Spleen (tissue), 11 donors: ENCODE results near the gene ARHGEF7. TPM values are rescaled to one million over a fixed set of nuclear protein-coding genes. Genes with fewer than 3 reads are reported as not detected.

Experiments
- DNase-seq: peaks from one replicate; pipeline ENCODE4 v3.0.0-alpha.2; 2020
- H3K27ac ChIP-seq, 8 donors: fragments of 200-600 bp; sonication (generic) in 7 of 8; 1 replicate in 4 of 8; 2 replicates in 4 of 8; pipeline versions ENCODE4 v1.5.0 to v1.8.0; 2016 to 2021; ENCODE audit warnings: inconsistent platforms in 4 of 8, mild to moderate bottlenecking in 4 of 8, moderate library complexity in 1 of 8
- H3K27me3 ChIP-seq, 7 donors: fragments of 200-600 bp; sonication (generic) in 6 of 7; replicated peaks in 1 of 7; 1 replicate in 4 of 7; 2 replicates in 3 of 7; pipeline versions ENCODE4 v1.5.0 to v1.8.0; 2016 to 2021; ENCODE audit warnings: inconsistent platforms in 3 of 7, mild to moderate bottlenecking in 1 of 7
- H3K36me3 ChIP-seq, 6 donors: fragments of 200-600 bp; sonication (generic) in 5 of 6; 1 replicate in 4 of 6; 2 replicates in 2 of 6; pipeline versions ENCODE4 v1.5.0 to v1.8.0; 2016 to 2021; ENCODE audit warnings: inconsistent platforms in 2 of 6
- H3K4me1 ChIP-seq, 6 donors: fragments of 200-600 bp; sonication (generic) in 5 of 6; 1 replicate in 3 of 6; 2 replicates in 3 of 6; pipeline versions ENCODE4 v1.5.0 to v1.8.0; 2016 to 2021; ENCODE audit warnings: inconsistent platforms in 3 of 6
- H3K4me3 ChIP-seq, 8 donors: fragments of 200-600 bp; sonication (generic) in 7 of 8; 1 replicate in 4 of 8; 2 replicates in 4 of 8; pipeline versions ENCODE4 v1.5.0 to v1.8.0; 2016 to 2021; ENCODE audit warnings: inconsistent platforms in 4 of 8, mild to moderate bottlenecking in 4 of 8, moderate library complexity in 2 of 8
- H3K9me3 ChIP-seq, 8 donors: fragments of 200-600 bp; sonication (generic) in 7 of 8; 1 replicate in 4 of 8; 2 replicates in 4 of 8; pipeline versions ENCODE4 v1.5.0 to v1.8.0; 2016 to 2021; ENCODE audit warnings: inconsistent platforms in 4 of 8
- POLR2A ChIP-seq, 3 donors: fragments of 450-650 bp; IDR thresholded peaks; one replicate each; pipeline ENCODE4 v1.5.1; 2017; ENCODE audit warnings: antibody characterized with exemption in 3 of 3, mild to moderate bottlenecking in 1 of 3
- POLR2AphosphoS5 ChIP-seq, 3 donors: sonication (generic); formaldehyde crosslinking; IDR thresholded peaks; one replicate each; pipeline ENCODE4 v1.5.1; 2017; ENCODE audit warnings: antibody characterized with exemption in 3 of 3
- WGBS, 5 donors: extraction: QIAGEN DNeasy Blood & Tissue Kit in 3 of 5; methylation state at CpG; one replicate each; pipeline versions ENCODE4 v1.1.5 to v1.1.7; 2013 to 2018; 5-methylcytosine and 5-hydroxymethylcytosine counted together
- intact Hi-C: fragments of 100-400 bp; cut with DNase I; formaldehyde crosslinking; loops from one replicate; pipeline ENCODE4 v1.15.0; 2023; ENCODE audit warnings: low total_unique reads
- polyA plus RNA-seq, 3 donors: library from polyadenylated mRNA; stranded (reverse); fragments of 200-250 nt; gene quantifications; one replicate each; pipeline ENCODE4 v1.2.1, GENCODE V29; 2013
- total RNA-seq, 7 donors: library from RNA; depleted of rRNA in 3 of 7; stranded (reverse); fragments of >200 nt in 3 of 7; fragmentation: NEBNext Ultra II Directional in 4 of 7; extraction: Animal tissue kit (Norgen Biotek cat#: 25700) in 4 of 7; gene quantifications; one replicate each; pipeline versions ENCODE4 v1.1.0 to v1.2.1, GENCODE V29; 2016 to 2021
- TF ChIP-seq, protein P1 (sequence below), 11 experiments: fragments of 200-600 bp in 7 of 11; fragments of 450-650 bp in 4 of 11; sonication (generic) in 4 of 11; IDR thresholded peaks in 8 of 11; conservative IDR thresholded peaks in 3 of 11; 1 replicate in 7 of 11; 2 replicates in 4 of 11; pipeline versions ENCODE4 v1.4.0 to v1.8.0; 2016 to 2021; ENCODE audit warnings: antibody characterized with exemption in 11 of 11, inconsistent platforms in 4 of 11, mild to moderate bottlenecking in 1 of 11
- donor health status: healthy with polysubstance abuse.
- donor health status: DM: no; HTN: no; CAD: no; lungs with moderate emphysema.
- donor health status: DM: no; HTN: no; CAD: no.
- donor health status: Bipolar disorder and iron deficiency.
- donor health status: healthy.
- donor health status: DM: no; HTN: no; CAD: no.
- donor health status: DM: yes; HTN: yes; CAD: no.

Gene ARHGEF7
- total and polyA plus RNA-seq, 10 donors: 18.0 to 192 (median 114) TPM

- Histone ChIP-seq H3K9me3 (no peaks in the 10 kb centered on the region), H3K27me3 (peaks cover 0 to 75% (median 39%) of the 10 kb centered on the region in 7 donors), H3K4me1 (peaks cover 8 to 27% (median 15%) of the 10 kb centered on the region in 6 donors), H3K4me3 (no peak overlapping the region), H3K36me3 (no peaks in the 10 kb centered on the region), H3K27ac (no peak overlapping the region)
- 93 to 100% (median 96%) methylated on average over 1 of the region's 1 CpG for WGBS, 5 donors
- TF ChIP-seq POLR2A (IDR thresholded peaks at IDR 0.05): no peak
- TF ChIP-seq POLR2AphosphoS5 (IDR thresholded peaks at IDR 0.05): no peak
- TF ChIP-seq, protein P1, sequence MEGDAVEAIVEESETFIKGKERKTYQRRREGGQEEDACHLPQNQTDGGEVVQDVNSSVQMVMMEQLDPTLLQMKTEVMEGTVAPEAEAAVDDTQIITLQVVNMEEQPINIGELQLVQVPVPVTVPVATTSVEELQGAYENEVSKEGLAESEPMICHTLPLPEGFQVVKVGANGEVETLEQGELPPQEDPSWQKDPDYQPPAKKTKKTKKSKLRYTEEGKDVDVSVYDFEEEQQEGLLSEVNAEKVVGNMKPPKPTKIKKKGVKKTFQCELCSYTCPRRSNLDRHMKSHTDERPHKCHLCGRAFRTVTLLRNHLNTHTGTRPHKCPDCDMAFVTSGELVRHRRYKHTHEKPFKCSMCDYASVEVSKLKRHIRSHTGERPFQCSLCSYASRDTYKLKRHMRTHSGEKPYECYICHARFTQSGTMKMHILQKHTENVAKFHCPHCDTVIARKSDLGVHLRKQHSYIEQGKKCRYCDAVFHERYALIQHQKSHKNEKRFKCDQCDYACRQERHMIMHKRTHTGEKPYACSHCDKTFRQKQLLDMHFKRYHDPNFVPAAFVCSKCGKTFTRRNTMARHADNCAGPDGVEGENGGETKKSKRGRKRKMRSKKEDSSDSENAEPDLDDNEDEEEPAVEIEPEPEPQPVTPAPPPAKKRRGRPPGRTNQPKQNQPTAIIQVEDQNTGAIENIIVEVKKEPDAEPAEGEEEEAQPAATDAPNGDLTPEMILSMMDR (IDR thresholded peaks at IDR 0.05 in 8 of 11, conservative IDR thresholded peaks at IDR 0.05 in 3 of 11): no peak
- intact Hi-C loops: no loop called here
- DNase-seq: no peak
Observed at GRCh38 chr13:111116856-111117255, 1.7 kb downstream of the ARHGEF7 start.

DNA sequence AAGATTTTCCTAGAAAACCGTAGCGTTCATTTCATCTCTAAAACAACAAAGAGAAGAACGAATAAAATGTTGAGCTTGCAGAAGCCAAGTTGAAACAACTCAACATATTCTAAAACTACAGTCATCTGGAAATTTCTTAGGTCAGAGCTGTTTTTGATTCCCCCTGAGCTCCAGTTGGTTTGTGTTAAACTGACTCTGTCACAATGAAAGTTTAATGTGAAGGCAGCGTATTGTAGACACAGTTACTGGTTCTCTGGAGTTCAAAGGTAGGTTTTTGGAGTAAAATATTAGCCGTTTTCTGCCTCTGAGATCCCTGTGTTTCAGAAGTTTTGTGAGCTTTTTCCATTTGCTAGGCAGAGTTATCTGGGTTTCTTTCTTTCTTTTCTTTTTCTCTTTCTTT is 2.2 kb downstream of the ARHGEF7 start:
- DNase-seq: no peak
- TF ChIP-seq POLR2A (IDR thresholded peaks at IDR 0.05) (no peak), POLR2AphosphoS5 (IDR thresholded peaks at IDR 0.05) (no peak)
- TF ChIP-seq, protein P1 (IDR thresholded peaks at IDR 0.05 in 8 of 11, conservative IDR thresholded peaks at IDR 0.05 in 3 of 11): no peak
- WGBS, 5 donors: 89 to 95% (median 93%) methylated on average over 5 of the region's 5 CpGs
- peaks cover 0 to 75% (median 36%) of the 10 kb centered on the region in 7 donors for H3K27me3 ChIP-seq
- no peak overlapping the region for H3K4me3 ChIP-seq
- peaks cover 8 to 27% (median 15%) of the 10 kb centered on the region in 6 donors for H3K4me1 ChIP-seq
- H3K27ac ChIP-seq: no peak overlapping the region
- no peaks in the 10 kb centered on the region for H3K36me3 ChIP-seq
- no peaks in the 10 kb centered on the region for H3K9me3 ChIP-seq
- intact Hi-C loops: no loop called here

- Histone ChIP-seq H3K9me3 (no peaks in the 10 kb centered on the region), H3K4me3 (no peak overlapping the region), H3K36me3 (no peaks in the 10 kb centered on the region), H3K27me3 (peaks cover 0 to 69% (median 29%) of the 10 kb centered on the region in 7 donors), H3K4me1 (peaks cover 8 to 27% (median 15%) of the 10 kb centered on the region in 6 donors), H3K27ac (no peak overlapping the region)
- no peak for TF ChIP-seq POLR2A (IDR thresholded peaks at IDR 0.05)
- TF ChIP-seq, protein P1 (IDR thresholded peaks at IDR 0.05 in 8 of 11, conservative IDR thresholded peaks at IDR 0.05 in 3 of 11): no peak
- no peak for TF ChIP-seq POLR2AphosphoS5 (IDR thresholded peaks at IDR 0.05)
- intact Hi-C loops: no loop called here
- 85 to 91% (median 87%) methylated on average over 10 of the region's 10 CpGs for WGBS, 5 donors
- no peak for DNase-seq
Observed at GRCh38 chr13:111117961-111118360, 2.9 kb downstream of the ARHGEF7 start.

DNA sequence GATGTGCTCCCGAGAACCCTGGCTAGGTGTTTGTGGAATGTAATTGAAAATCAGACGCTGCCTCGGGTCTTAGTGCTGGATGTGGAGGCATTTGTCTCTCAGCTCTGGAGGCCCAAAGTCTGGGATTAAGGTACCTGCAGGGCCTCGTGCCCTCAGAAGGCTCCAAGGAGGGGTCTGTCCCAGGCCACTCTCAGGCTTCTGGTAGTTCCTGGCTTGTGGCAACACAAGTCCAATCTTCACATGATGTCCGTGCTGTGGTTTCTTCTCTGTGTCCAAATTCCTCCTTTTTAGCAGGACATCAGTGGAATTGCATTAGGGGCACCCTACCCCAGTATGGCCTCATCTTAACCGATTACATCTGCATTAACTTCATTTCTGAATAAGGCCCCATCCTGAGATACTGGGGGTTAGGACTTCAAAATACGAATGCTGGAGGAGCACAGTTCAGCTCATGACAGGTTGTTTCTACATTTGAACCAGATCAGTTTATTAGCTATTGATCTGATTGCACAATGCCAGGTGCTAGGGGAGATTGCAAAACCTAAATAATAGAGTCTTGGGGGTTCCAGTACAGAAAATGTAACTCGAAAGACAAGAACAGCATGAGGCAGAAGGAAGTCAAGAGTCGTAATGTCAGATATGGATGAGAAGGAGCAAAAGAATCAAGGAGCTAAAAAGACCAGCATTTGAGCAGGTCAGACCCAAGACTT is 3.9 kb downstream of the ARHGEF7 start:
- intact Hi-C loops: no loop called here
- no peaks in the 10 kb centered on the region for H3K36me3 ChIP-seq
- TF ChIP-seq POLR2A (IDR thresholded peaks at IDR 0.05) (no peak), POLR2AphosphoS5 (IDR thresholded peaks at IDR 0.05) (no peak)
- TF ChIP-seq, protein P1 (IDR thresholded peaks at IDR 0.05 in 8 of 11, conservative IDR thresholded peaks at IDR 0.05 in 3 of 11): no peak
- H3K4me3 ChIP-seq: no peak overlapping the region
- peaks cover 8 to 22% (median 12%) of the 10 kb centered on the region in 6 donors for H3K4me1 ChIP-seq
- WGBS, 5 donors: 85 to 92% (median 88%) methylated on average over 9 of the region's 9 CpGs
- H3K9me3 ChIP-seq: no peaks in the 10 kb centered on the region
- peaks cover 0 to 58% (median 19%) of the 10 kb centered on the region in 7 donors for H3K27me3 ChIP-seq
- H3K27ac ChIP-seq: no peak overlapping the region
- DNase-seq: no peak
